ENCODE results near the gene PIP5K1C.

PIP5K1C gene

GRCh38 chr19:3626473-3627350 is 73.6 kb downstream of the PIP5K1C start, which contains the start of gene CACTIN:
Gene CACTIN, minus strand, starts transcription at chr19:3626790. Its CDS starts 28 bp downstream, at chr19:3626762.
- peak; percentile 99 for DNase-seq (ENCODE audit: low spot score in 2 of 2)
- H3K4me3 Mint-ChIP-seq: peak within 1 kb of the TSS; percentile 88
- peaks cover 64% of the 10 kb centered on the region for H3K36me3 Mint-ChIP-seq
- H3K4me1 Mint-ChIP-seq: peaks cover 44% of the 10 kb centered on the region
- no peaks in the 10 kb centered on the region for H3K9me3 Mint-ChIP-seq
- peak; percentile 96 for ATAC-seq
- H3K27ac Mint-ChIP-seq: peak within 1 kb of the TSS; percentile 99

GRCh38 chr19:3625996-3626472 is 74.2 kb downstream of the PIP5K1C start:
- DNase-seq (ENCODE audit: low spot score in 2 of 2): no peak
- H3K9me3 Mint-ChIP-seq: no peaks in the 10 kb centered on the region
- peaks cover 58% of the 10 kb centered on the region for H3K36me3 Mint-ChIP-seq
- peak overlapping the region; percentile 99 for H3K27ac Mint-ChIP-seq
- peaks cover 44% of the 10 kb centered on the region for H3K4me1 Mint-ChIP-seq
- ATAC-seq: peak; percentile 29
- peak overlapping the region; percentile 88 for H3K4me3 Mint-ChIP-seq

- ATAC-seq (no peak), DNase-seq (ENCODE audit: low spot score in 2 of 2) (no peak)
- H3K9me3 Mint-ChIP-seq: no peaks in the 10 kb centered on the region
- H3K27ac Mint-ChIP-seq: peak overlapping the region; percentile 83
- peaks cover 48% of the 10 kb centered on the region for H3K36me3 Mint-ChIP-seq
- H3K4me3 Mint-ChIP-seq: peak overlapping the region; percentile 52
- peaks cover 36% of the 10 kb centered on the region for H3K4me1 Mint-ChIP-seq
These were observed 76.6 kb downstream of the PIP5K1C start for GRCh38 chr19:3623716-3624115.

- peaks cover 48% of the 10 kb centered on the region for H3K36me3 Mint-ChIP-seq
- no peak overlapping the region for H3K4me3 Mint-ChIP-seq
- peak overlapping the region; percentile 26 for H3K27ac Mint-ChIP-seq
- H3K4me1 Mint-ChIP-seq: peaks cover 33% of the 10 kb centered on the region
- ATAC-seq (no peak), DNase-seq (ENCODE audit: low spot score in 2 of 2) (no peak)
- no peaks in the 10 kb centered on the region for H3K9me3 Mint-ChIP-seq
These were observed 78.0 kb downstream of the PIP5K1C start for GRCh38 chr19:3622224-3622623.

GRCh38 chr19:3621689-3622088 is 78.6 kb downstream of the PIP5K1C start:
- Mint-ChIP-seq H3K27ac (no peak overlapping the region), H3K36me3 (peaks cover 48% of the 10 kb centered on the region), H3K4me3 (no peak overlapping the region), H3K9me3 (no peaks in the 10 kb centered on the region), H3K4me1 (peaks cover 28% of the 10 kb centered on the region)
- DNase-seq (ENCODE audit: low spot score in 2 of 2) (no peak), ATAC-seq (no peak)

- peaks cover 21% of the 10 kb centered on the region for H3K4me1 Mint-ChIP-seq
- peaks cover 48% of the 10 kb centered on the region for H3K36me3 Mint-ChIP-seq
- H3K4me3 Mint-ChIP-seq: no peak overlapping the region
- no peaks in the 10 kb centered on the region for H3K9me3 Mint-ChIP-seq
- ATAC-seq: no peak
- H3K27ac Mint-ChIP-seq: no peak overlapping the region
- DNase-seq (ENCODE audit: low spot score in 2 of 2): no peak
These were observed 79.3 kb downstream of the PIP5K1C start for GRCh38 chr19:3620817-3621547.

- Mint-ChIP-seq H3K4me1 (peaks cover 17% of the 10 kb centered on the region), H3K9me3 (no peaks in the 10 kb centered on the region), H3K27ac (no peak overlapping the region), H3K36me3 (peaks cover 44% of the 10 kb centered on the region), H3K4me3 (no peak overlapping the region)
- DNase-seq (ENCODE audit: low spot score in 2 of 2): no peak
- no peak for ATAC-seq
These were observed 80.0 kb downstream of the PIP5K1C start for GRCh38 chr19:3620145-3620816.

- H3K4me1 Mint-ChIP-seq: peaks cover 15% of the 10 kb centered on the region
- no peaks in the 10 kb centered on the region for H3K9me3 Mint-ChIP-seq
- peaks cover 44% of the 10 kb centered on the region for H3K36me3 Mint-ChIP-seq
- H3K4me3 Mint-ChIP-seq: no peak overlapping the region
- no peak for ATAC-seq
- DNase-seq (ENCODE audit: low spot score in 2 of 2): no peak
- no peak overlapping the region for H3K27ac Mint-ChIP-seq
These were observed 80.6 kb downstream of the PIP5K1C start for GRCh38 chr19:3619631-3620012.

- Mint-ChIP-seq H3K4me1 (peaks cover 9% of the 10 kb centered on the region), H3K4me3 (no peak overlapping the region), H3K9me3 (no peaks in the 10 kb centered on the region), H3K27ac (no peak overlapping the region), H3K36me3 (peaks cover 40% of the 10 kb centered on the region)
- ATAC-seq (no peak), DNase-seq (ENCODE audit: low spot score in 2 of 2) (no peak)
These were observed 81.2 kb downstream of the PIP5K1C start for GRCh38 chr19:3618811-3619630.

GRCh38 chr19:3618144-3618810 is 82.0 kb downstream of the PIP5K1C start:
- Mint-ChIP-seq H3K9me3 (no peaks in the 10 kb centered on the region), H3K4me3 (no peak overlapping the region), H3K4me1 (peaks cover 7% of the 10 kb centered on the region), H3K36me3 (peaks cover 34% of the 10 kb centered on the region), H3K27ac (no peak overlapping the region)
- peak; percentile 73 for ATAC-seq
- DNase-seq (ENCODE audit: low spot score in 2 of 2): peak; percentile 58 to 78

GRCh38 chr19:3617463-3617862 is 82.8 kb downstream of the PIP5K1C start:
- Mint-ChIP-seq H3K27ac (no peak overlapping the region), H3K36me3 (peaks cover 26% of the 10 kb centered on the region), H3K4me1 (peaks cover 5% of the 10 kb centered on the region), H3K4me3 (no peak overlapping the region), H3K9me3 (no peaks in the 10 kb centered on the region)
- no peak for DNase-seq (ENCODE audit: low spot score in 2 of 2)
- no peak for ATAC-seq

- Mint-ChIP-seq H3K4me3 (no peak overlapping the region), H3K27ac (peak overlapping the region; percentile 64), H3K36me3 (peaks cover 25% of the 10 kb centered on the region), H3K9me3 (no peaks in the 10 kb centered on the region), H3K4me1 (no peaks in the 10 kb centered on the region)
- no peak for DNase-seq (ENCODE audit: low spot score in 2 of 2)
- no peak for ATAC-seq
These were observed 84.6 kb downstream of the PIP5K1C start for GRCh38 chr19:3615524-3616135.

GRCh38 chr19:3614858-3615505 is 85.3 kb downstream of the PIP5K1C start:
- Mint-ChIP-seq H3K36me3 (peaks cover 28% of the 10 kb centered on the region), H3K4me1 (no peaks in the 10 kb centered on the region), H3K4me3 (no peak overlapping the region), H3K27ac (peak overlapping the region; percentile 64), H3K9me3 (no peaks in the 10 kb centered on the region)
- DNase-seq (ENCODE audit: low spot score in 2 of 2) (no peak), ATAC-seq (no peak)

All from stimulated activated effector memory CD8-positive, alpha-beta T cell treated with anti-CD3 and anti-CD28 coated beads, Interleukin-12 subunit alpha, Interleukin-12 subunit beta, amount 100 ng/mL, for 72 hours (primary cell).